GM12891 (cell line): Measurements from ENCODE around the gene RSBN1L.

ENCODE experiments used
- PAX5 ChIP-seq: IDR thresholded peaks from 2 replicates; pipeline ENCODE4 v1.6.1; 2011; ENCODE audit warnings: low read length, moderate library complexity, mild to moderate bottlenecking; ENCODE audit not compliant: insufficient read depth, severe bottlenecking
- POLR2A ChIP-seq: IDR thresholded peaks from 2 replicates; pipeline ENCODE4 v1.6.1; 2011; ENCODE audit warnings: low read depth, low read length, control low read depth
- POLR2AphosphoS5 ChIP-seq: IDR thresholded peaks from 2 replicates; pipeline ENCODE4 v1.6.1; 2011; ENCODE audit warnings: low read depth, low read length, control low read depth
- POU2F2 ChIP-seq: IDR thresholded peaks from 2 replicates; pipeline ENCODE4 v1.6.1; 2011; ENCODE audit warnings: low read depth, mild to moderate bottlenecking, control low read depth, low read length, moderate library complexity
- SPI1 ChIP-seq: IDR thresholded peaks from 2 replicates; pipeline ENCODE4 v1.6.1; 2011; ENCODE audit warnings: low read depth, low read length, control low read depth
- TAF1 ChIP-seq: IDR thresholded peaks from 2 replicates; pipeline ENCODE4 v1.6.1; 2011; ENCODE audit warnings: low read depth, low read length, control low read depth

DNA sequence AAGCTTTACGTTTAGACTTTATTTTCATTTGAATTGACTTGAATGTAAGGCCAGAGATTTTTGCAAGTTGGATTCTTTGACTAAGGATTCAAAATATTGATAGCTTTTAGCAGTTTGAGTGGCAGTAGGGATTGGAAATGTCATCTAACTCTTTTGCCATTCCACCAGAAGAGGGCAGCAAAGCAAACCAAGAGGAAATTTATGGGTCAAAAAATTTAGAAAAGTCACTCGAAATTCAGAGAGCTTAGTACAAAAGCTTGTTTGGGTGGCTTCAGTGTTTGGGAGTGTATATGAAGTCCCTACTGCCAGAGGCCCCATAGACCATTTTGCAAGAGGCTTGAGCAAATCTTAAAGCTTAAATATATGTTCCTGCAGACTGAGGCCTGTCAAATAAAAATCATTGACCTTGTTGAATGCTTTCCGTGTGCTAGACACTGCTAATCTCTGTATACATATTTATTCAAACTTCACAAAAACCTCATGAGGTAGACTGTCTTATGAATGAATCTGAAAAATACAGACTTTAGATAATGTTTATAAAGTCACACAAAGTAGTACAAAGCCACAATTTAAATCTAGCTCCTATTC lies 44.6 kb upstream of the RSBN1L start:
- no peak for TF ChIP-seq POLR2A
- no peak for TF ChIP-seq PAX5
- TF ChIP-seq TAF1, result no peak
- no peak for TF ChIP-seq POLR2AphosphoS5
- no peak for TF ChIP-seq SPI1
- no peak for TF ChIP-seq POU2F2
